Raji (cell line): Measurements from ENCODE around the gene HOXA6.

ENCODE experiments used
- POLR2A ChIP-seq: IDR thresholded peaks from 2 replicates; pipeline ENCODE4 v1.6.1; 2011; ENCODE audit warnings: low read depth, low read length, control low read depth; ENCODE audit not compliant: insufficient read depth

Gene HOXA6

DNA sequence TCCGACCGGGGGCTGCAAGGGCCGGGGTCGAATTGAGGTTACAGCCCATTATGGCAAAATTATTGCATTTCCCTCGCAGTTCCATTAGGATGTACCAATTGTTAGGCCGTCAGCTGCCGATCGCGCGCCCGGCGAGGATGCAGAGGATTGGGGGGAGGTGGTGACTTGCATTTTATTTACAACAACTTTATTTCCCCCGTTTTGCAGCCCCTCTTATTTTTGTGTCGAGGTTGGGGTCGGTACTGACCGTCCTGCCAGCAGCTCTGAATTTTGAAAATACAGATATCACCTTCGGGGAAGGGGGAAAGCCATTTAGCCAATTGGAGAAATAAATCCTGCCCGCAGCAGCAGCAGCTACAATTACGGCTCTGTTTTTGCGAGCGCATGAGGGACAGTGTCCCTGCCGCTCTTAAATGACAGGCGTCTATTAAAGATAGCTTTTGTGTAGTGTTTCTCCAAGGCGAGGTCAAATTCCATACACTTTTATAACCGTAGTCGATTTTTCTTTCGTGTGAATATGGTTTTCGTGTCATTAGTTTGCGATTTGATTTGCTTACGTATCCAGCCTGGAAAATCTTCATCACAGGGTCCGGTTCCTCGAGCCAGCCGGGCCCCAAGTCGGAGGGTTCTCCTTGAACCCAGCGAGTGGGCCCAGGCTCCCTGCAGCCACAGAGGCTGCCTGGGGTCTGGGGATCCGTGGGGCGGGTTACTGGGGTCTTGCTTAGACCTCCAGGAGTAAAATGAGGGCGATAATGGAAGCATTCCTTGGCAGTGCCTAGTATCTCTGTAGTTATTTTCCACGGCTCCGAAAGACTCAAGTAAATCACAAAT lies 3.4 kb downstream of the HOXA6 start:
- TF ChIP-seq POLR2A, result no peak

DNA sequence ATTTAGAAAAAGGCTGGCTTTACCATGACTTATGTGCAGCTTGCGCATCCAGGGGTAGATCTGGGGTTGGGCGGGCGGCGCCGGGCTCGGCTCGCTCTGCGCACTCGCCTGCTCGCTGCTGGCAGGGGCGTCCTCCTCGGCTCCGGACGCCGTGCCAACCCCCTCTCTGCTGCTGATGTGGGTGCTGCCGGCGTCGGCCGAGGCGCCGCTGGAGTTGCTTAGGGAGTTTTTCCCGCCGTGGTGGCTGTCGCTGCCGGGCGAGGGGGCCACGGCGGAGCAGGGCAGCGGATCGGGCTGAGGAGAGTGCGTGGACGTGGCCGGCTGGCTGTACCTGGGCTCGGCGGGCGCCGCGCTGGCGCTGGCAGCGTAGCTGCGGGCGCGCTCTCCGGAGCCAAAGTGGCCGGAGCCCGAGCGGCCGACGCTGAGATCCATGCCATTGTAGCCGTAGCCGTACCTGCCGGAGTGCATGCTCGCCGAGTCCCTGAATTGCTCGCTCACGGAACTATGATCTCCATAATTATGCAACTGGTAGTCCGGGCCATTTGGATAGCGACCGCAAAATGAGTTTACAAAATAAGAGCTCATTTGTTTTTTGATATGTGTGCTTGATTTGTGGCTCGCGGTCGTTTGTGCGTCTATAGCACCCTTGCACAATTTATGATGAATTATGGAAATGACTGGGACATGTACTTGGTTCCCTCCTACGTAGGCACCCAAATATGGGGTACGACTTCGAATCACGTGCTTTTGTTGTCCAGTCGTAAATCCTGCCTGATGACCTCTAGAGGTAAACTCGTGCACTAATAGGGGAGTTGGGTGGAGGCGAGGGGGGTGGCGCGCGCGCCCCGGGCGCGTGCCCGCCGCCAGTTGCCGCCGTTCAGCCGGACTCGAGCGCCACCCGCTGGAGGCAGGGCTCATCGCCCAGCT lies 4.3 kb downstream of the HOXA6 start, which contains the start of gene HOXA5:
TSS of gene HOXA5 (minus strand) at position 659 of the 927 bp plus-strand sequence. CDS start at position 585, 74 bp downstream.
- TF ChIP-seq POLR2A, result no peak

DNA sequence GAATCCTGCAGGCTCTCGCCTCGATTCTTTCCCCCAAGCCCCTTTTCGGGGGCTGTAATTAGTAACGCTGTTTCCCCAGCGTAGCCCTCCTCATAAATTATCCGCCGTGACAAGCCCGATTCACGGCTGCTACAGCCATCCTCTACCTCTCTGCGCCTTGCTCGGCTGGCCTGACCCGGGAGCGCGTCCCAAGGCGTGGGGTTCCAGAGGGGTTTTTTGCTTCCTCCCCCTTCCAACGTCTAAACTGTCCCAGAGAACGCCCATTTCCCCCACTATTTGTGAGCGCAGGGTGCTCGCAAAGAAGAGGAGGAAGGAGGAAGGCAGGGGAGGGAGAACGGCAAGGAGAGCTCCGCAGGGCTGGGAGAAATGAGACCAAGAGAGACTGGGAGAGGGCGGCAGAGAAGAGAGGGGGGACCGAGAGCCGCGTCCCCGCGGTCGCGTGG lies 5.0 kb downstream of the HOXA6 start:
- TF ChIP-seq POLR2A, result no peak

DNA sequence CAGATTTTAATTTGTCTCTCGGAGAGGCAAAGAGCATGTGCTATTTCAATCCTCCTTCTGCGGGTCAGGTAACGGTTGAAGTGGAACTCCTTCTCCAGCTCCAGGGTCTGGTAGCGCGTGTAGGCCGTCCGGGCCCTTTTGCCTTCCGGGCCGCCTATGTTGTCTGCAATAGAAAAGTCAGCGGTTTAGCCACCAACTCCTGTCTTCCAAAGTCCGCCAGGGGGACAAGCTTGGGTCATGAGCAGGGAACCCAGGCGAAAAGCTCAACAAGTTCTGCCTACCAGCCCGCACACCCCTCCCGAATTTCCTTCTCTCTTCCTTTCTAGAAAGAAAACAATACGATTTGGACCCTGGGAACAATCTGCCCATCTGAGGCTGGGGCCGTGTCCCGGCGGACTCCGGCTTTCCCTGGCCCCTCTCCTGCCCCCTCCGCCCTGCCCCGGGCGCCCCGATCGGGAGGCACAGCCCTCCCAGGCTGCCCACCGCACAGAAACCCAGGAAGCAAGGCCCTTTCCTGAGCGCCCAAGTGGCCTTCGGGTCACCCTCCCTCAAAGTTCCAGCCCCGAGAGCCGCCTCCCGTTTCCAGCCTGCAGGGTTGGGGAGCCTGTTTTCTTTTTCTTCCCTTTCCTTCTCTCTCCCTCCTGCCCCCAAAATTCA lies 5.5 kb downstream of the HOXA6 start:
- TF ChIP-seq POLR2A, result no peak

DNA sequence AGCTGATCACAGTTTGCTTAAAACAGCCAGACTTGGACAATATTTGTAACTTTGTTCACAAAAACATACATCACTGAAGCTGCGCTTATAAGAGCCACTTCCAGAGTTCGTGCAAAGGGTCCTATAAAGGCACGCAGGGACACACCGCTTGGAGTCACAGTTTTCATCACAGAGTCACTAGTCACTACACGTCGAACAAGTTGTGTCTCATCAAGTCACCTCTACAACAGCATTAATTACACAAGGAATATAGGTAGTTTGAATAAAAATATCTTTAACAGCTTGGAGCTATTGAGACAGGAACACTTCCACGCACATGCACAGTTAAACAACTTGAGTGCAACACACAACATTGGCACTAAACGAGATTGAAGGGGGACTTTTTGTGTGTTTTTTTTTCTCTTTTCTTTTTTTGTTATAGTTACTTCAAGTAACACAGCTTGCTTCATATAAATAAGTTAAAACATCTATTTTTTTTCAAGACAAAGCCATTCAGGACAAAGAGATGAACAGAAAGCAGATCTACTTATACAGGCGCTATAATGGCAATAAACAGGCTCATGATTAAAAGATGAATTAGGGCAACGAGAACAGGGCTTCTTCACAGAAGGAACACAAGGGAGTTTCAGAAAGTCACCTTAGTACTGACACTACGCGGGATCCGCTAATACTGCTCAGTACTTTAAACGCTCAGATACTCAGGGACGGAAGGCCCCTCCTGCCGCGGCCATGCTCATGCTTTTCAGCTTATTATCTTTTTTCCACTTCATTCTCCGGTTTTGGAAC lies 6.2 kb downstream of the HOXA6 start:
- TF ChIP-seq POLR2A, result no peak

DNA sequence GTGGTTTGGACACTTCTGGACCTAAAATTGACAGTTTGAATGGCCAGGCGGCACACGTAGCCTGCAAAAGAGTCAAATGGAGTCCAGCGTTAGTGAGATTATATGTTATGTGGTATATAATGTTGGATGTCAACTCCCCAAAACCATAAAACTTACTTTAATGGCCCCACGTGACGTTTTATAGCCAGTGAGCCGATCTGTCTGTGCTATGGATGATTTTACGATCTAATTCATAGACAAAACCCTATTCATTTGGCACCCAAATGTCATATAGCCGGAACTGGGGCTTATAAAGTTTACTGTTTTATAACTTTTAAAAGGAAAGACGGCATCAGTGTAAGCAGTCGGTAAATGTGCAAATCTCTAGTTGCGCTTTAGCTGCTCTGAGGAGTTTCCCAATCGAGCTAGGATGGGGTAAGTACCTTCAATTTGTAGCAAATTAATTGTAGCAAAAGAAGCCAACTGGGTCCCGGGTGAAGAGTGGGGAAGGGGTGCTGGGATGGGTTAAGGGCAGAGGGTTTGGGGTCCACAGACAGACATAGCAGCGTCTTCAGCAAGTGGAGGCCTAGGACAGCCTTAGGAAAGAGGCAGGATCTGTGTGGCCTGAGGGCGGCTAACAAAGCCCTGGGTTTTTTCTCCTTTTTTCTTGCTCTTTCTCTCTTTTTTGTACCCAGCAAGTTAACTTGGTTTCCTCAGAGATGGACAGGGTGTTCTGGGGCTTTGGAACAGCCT lies 7.3 kb downstream of the HOXA6 start:
- no peak for TF ChIP-seq POLR2A

DNA sequence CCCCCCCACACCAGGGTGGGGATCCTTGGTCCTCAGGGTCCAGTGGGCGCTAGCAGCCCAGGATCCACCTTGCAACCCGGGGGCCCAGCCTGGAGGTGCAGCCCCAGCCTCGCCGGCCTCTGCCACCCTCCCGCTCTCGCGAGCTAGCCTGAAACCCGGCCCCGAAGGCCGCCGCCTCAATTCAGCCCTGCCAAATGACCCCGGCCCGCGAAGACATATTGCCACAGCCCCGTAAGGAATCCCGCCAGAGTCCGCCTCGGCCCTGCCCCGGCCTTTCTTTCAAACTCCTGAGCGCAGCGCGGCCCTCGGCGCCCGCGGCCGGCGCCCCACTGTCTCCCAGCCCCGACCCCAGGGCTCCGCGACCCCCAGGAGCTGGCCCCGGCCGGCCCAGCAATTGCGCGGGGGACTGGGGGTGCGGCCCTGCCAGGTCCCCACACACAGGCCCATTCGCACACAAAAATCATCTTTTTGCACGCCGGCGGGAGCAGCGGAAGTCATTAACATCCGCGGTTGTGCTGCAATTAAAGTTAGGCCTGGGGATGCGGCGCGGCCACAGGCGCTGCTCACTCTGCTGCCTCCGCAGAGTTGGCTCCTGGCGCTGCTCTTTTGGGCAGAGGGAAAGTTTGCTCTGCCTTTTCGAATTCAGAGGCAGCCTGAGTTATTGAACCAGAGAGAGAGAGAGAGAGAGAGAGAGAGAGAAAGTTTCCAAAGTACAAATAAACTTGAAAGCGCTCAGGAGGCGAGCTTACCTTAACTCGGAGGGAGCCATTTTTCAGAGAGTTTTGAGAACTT lies 8.0 kb downstream of the HOXA6 start:
- TF ChIP-seq POLR2A, result no peak

DNA sequence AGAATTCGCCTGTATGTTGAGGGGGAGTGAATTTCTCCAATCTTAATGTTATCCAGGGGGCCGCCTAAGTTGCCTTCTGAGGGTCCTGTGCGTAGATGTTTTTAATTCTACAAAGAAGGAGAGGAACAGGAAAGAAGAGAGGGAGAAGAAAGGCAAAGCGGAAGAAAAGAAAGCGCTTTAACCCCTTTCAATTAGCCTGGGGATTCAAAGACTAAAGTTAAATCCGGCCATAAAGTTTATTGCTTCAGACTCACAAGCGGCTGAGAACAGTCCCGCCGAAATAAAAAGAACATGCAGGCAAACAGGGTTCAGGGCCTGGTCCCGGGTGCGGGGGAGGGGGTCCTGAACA lies 8.6 kb downstream of the HOXA6 start:
- TF ChIP-seq POLR2A, result no peak

DNA sequence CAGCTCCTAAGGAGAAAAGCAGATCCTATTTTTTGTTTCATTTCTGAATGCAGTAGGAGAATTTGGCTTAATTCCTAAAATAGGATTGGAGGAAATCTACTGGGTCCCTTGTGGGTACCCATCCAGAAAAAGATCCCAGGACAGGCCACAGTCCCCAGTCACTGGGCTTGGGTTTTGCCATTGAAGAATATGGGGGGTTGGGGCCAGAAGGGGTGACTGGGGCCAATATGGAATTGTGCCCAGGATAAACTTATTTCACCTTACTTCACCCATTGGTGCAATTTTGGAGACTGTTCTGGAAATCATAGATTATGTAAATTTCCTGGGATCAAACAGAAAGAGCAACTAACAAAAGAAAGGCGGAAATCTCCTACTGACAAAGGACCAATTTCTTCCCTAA lies 9.1 kb downstream of the HOXA6 start:
- TF ChIP-seq POLR2A, result no peak

DNA sequence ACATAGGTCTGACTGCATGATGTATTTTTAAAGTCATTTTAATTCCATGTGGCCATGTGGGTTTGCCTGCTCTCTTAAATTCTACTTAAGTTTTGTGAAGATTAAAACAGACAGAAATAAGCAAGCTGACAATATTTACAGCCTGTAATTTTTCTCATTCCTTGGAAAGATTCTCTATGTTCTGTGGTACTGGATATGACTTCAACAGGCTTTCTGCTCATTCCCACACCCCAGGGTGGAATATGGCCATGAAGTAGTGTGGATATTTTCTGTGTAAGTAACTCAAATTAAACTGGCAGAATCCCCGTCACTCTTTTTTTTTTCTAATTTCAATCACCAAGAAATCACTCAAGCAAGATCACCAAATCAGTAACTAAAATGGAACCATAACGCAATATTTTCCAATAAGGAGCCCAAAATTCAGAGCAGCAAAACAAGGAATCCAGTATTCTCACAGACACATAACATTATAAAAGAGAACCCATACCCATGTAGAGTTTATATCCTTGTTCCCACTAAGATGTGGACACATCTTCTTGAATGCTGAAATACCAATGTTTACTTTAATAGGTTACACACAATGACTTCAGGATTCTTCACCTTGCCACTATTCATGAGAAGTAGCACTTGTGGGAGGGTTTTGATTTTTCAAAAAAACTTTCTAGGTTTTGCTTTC lies 9.8 kb downstream of the HOXA6 start:
- no peak for TF ChIP-seq POLR2A

DNA sequence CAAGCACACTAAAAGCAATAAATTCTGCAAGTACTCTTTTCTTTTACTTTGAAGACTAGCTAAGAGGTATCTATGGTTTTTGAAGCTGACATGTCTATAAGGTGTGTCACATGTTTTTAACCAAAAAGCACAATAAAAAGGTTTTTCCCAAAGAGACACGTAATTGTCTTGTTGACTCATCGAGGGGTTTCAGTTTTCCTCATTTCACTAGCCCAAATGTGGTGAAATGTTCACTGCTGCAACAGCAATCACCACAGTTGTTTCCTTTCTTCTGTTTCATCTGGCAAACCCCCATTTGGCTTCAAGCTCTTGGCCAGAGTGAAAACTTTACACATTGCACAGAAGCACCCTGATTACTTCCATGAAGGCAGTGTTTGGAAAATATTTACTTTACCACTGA lies 13.2 kb downstream of the HOXA6 start:
- no peak for TF ChIP-seq POLR2A

DNA sequence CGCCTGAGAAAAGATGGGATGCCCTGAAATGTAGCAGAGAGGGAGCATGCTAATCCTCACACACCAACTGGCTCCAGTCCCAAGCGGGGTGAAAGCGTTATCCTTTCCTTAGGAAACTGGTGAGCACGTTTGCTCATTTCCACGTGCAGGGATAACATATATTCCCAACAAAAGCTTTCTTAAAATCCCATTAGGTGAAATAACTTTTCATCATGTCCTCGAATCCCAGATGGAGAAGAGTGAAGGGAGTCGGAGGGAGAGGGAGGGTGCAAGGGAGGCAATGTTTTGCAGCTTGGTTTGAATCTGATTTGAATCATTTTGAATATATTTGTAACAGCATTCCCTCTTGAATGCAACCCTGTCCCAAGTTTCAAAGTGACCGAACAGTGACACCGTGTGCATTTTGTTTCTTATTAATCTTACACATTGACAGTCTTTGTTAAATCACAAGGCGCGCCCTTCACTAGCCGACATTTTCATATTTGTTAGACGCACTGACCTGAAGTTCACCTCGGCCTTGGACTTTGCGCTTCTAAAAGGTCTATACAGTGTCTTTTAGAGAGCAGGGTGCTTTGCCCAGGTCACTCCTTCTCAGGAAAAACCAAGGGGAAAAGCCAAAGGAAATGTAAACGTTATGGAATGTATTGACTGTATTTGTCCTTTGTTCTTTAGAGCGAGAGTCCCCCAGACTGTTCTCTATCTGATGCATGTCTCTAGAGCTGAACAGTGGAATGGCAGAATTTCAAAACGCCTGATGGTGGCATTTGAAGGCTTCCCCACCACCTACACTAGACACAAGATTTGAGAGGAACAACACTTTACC lies 14.0 kb downstream of the HOXA6 start:
- no peak for TF ChIP-seq POLR2A
